ENCODE measurements around the gene XPO6. TPM values are rescaled to one million over a fixed set of nuclear protein-coding genes. Genes with fewer than 3 reads are reported as not detected.

XPO6 gene
- total RNA-seq, 1 donor from 2014 or later = 25.2 TPM

- no peak for DNase-seq
- intact Hi-C loops (cut with DNase I) = loop anchor here (10.0 kb wide), 1 partner anchor 417 kb away; no protein-coding TSS in a partner anchor
- no peak for ATAC-seq (ENCODE audit: poor library complexity)
Measured at GRCh38 chr16:28061352-28062101, 150.2 kb downstream of the XPO6 start.

- ATAC-seq (ENCODE audit: poor library complexity) (no peak), DNase-seq (no peak)
- intact Hi-C loops (cut with DNase I) = loop anchor here (10.0 kb wide), 1 partner anchor 415 kb away; no protein-coding TSS in a partner anchor
Measured at GRCh38 chr16:28059841-28060575, 151.8 kb downstream of the XPO6 start.

- DNase-seq (no peak), ATAC-seq (ENCODE audit: poor library complexity) (no peak)
- intact Hi-C loops (cut with DNase I) = no loop called here
Measured at GRCh38 chr16:28058839-28059589, 152.8 kb downstream of the XPO6 start.

GRCh38 chr16:28057949-28058348 lies 153.8 kb downstream of the XPO6 start:
- DNase-seq (no peak), ATAC-seq (ENCODE audit: poor library complexity) (no peak)
- intact Hi-C loops (cut with DNase I) = no loop called here

- intact Hi-C loops (cut with DNase I) = no loop called here
- DNase-seq = no peak
- ATAC-seq (ENCODE audit: poor library complexity) = no peak
Measured at GRCh38 chr16:28053461-28053860, 158.3 kb downstream of the XPO6 start.

GRCh38 chr16:28052274-28053128 lies 159.3 kb downstream of the XPO6 start:
- DNase-seq (no peak), ATAC-seq (ENCODE audit: poor library complexity) (no peak)
- intact Hi-C loops (cut with DNase I) = no loop called here

GRCh38 chr16:28051486-28051885 lies 160.3 kb downstream of the XPO6 start:
- no peak for ATAC-seq (ENCODE audit: poor library complexity)
- no peak for DNase-seq
- intact Hi-C loops (cut with DNase I) = no loop called here

Other genes starting within 250 kb of the XPO6 start
- not detected for gene GSG1L, start 148.3 kb downstream of the XPO6 start, total RNA-seq
- gene SBK1, start 80.6 kb upstream of the XPO6 start, total RNA-seq = 2.0 TPM
- 0.48 TPM for gene NPIPB6, start 151.5 kb upstream of the XPO6 start, total RNA-seq
- gene EIF3CL, start 191.9 kb upstream of the XPO6 start, total RNA-seq = 24.7 TPM